HuH-7.5 (cell line): ENCODE data around the gene GOLGA8Q.
"Not testable (repeated sequence)": the region's sequence is repeated elsewhere in the genome, so short reads cannot be mapped to it uniquely, and the experiment has no call there.

Experiments
- DNase-seq: peaks from one replicate; pipeline ENCODE4 v3.0.0; 2011; ENCODE audit warnings: low spot score

The GOLGA8Q gene, protein sequence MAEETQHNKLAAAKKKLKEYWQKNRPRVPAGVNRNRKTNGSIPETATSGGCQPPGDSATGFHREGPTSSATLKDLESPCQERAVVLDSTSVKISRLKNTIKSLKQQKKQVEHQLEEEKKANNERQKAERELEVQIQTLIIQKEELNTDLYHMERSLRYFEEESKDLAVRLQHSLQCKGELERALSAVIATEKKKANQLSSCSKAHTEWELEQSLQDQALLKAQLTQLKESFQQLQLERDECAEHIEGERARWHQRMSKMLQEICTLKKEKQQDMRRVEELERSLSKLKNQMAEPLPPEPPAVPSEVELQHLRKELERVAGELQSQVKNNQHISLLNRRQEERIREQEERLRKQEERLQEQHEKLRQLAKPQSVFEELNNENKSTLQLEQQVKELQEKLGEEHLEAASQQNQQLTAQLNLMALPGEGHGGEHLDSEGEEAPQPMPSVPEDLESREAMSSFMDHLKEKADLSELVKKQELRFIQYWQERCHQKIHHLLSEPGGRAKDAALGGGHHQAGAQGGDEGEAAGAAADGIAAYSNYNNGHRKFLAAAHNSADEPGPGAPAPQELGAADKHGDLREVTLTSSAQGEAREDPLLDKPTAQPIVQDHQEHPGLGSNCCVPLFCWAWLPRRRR

DNA sequence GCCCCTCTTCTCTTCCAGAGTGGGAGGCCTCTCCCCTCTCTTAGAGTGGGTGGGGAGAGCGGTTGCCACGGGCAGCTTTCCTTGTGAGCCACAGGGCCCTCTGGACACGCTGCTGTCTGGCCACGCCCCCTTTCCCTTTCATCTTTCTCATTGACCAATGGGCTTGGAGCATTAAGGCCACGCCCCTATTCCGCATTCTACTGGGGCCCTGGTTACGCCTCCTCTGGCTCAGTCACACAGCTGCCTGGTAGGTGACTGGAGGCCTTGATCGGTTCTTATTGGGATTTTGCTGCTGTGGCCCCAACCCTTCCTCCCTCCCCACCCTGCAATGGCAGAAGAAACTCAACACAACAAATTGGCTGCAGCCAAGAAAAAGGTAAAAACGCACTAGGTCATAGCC is at the start of gene GOLGA8Q:
Gene GOLGA8Q, plus strand, starts transcription at position 301 of the 400 bp plus-strand sequence. Its CDS starts 28 bp downstream, at position 329.
- DNase-seq: not testable (repeated sequence)

DNA sequence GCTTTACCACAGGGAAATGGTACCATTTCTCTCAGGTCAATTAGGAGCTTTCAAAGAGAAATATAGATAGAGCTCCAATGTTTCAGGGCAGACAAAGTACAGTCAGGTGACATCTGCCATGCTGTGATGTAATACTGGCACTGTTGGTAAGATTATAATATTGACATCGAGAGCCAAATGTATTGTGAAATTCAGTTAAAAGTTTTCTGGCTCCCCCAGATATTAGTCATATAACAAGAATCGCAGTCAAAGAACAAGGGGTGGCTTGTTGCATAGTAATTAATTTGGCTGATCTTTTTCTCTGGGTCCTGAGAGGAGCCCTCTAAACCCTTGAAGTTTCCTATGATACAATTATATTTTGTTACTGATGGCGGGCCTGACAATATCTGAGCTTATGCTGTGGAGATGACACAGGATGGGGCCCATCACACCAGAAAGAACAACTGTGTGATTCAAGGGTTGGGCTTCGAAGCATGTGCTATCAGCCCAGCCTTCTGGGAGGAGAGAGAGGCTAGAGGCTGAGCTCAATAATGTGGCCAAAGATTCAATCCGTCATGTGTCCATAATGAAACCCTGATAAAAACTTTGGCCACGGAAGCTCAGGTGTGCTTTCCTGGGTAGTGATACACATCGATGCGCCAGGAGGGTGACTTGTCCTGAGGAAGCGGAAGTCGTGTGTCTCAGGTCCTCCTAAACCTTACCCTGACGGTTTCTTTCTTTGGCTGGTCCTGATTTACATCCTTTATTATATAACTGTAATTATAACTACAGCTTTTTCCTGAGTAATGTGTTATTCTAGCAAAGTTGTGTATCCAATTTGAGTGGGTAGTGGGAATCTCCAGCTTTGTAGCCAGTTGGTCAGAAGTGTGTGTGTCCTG is 48.7 kb upstream of the GOLGA8Q start:
- not testable (repeated sequence) for DNase-seq

DNA sequence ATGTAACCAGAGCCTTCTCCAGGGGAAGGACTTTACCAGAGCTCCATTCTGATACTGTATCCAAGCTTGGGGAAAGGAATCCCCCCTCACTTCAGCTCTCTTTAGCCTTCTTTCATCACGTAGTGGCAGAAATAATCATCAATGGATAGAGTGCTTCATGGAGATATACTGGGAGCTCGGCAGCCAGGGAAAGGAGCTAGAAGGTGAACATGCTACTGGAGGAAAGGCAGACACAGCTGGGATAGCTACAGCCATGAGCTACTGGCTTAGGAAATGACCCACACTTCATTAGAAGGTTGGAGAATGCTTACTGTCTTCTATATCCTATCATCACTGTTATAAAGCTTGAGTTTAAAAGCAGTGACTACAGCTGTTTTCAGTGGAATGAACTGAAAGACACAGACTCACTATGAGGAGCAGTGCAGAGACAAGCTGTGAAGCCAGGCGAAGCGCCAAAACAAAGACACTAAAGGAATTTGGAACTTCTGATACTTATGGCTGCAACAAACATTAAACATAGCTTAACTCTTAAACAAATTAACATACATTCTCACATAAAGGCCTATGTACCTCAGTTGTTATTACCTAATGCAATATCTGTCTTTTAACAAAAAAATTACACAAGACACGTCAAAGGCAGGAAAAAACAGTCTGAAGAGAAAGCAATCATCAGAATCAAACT is 47.5 kb upstream of the GOLGA8Q start:
- not testable (repeated sequence) for DNase-seq

DNA sequence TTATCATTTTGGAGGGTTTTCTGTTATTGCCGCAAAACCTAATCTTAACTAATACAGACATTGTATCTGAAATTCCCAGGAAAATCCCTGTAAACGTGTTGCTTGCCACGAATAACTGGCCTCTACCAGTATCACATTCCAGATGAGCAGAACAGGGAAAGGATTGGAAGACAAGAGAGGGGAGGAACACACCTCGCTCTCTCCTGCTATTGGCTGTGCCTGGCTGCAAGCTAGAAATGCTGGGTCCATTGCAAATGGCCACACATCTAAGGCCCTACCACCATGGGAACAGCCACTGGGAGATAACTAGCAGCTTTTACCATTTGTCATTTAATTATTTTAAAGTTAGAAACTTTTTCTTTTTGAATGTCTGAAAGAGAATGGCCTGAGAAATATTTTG is 37.3 kb upstream of the GOLGA8Q start:
- not testable (repeated sequence) for DNase-seq

DNA sequence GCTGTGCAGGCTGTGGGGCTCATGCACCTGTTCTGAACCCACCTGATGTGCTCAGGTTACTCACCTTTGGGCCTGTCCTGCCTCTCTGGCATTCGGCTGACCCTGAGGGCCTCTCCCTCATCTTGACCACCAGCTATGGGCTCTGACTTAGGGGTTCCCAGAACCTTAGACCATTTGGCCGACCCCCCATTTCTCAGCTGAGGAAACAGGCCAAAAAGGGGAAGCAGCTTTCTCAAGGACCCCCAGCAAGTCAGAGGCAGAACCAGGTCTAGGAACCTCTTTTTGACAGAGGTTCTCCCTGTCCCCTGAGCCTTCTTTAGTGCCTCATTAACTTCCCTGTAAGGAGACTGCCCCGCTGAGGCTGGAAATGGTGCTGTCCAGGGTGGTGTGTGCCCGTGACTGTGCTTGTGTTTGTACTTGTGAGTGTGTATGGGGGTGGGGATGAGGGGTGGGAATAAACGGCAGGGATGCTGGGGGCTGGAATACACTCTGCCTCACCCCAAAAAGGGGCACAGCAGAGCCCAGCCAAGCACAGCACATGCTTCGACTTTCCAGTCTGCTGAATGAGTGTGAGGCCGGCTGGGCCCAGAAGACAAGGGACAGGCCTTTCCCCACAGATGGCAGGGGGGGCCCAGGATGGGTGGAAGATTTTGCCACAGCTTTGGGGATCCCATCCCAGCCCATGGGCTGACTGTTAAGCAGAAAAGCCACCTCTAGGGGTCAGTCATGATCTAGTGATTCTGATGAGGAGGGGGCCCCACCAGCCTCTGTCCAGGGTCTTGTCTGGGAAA is 28.2 kb upstream of the GOLGA8Q start:
- DNase-seq: not testable (repeated sequence)

DNA sequence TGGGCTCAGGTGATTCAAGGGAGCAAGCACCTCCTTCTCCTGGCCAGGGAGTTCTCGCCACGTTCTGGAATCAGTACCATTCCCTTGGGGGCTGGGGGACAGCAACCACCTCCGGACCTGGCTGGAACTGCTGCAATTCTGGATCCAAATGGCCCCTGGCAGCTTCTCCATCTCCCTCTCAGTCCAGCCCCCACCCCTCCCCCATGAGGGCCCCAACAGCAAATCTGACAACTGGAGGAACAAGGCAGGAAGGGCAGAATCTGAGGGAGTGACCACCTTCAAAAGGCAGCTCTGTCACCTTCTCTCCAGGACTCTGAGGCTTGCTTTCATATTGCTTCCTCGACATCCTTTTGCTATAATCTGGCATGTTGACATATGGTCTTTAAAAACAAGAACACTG is 25.9 kb upstream of the GOLGA8Q start:
- not testable (repeated sequence) for DNase-seq

DNA sequence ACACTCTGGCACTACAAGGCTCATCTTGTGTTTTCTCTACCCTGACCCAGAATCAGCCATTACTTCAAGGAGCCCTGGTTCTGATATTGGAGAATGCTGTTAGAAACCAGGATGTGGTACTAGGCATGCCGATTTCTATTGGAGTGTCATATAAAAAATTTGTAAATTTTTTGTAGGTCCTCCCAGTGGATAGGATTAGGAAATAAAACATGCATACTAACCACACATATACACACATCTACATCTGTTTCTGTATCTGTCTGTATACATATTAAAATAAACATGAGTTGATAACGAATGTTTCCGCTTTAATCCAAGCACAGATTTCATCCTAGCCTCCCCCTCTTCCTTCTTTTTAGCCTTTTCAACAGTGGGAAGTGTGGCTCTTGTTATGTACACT is 22.8 kb upstream of the GOLGA8Q start:
- not testable (repeated sequence) for DNase-seq

DNA sequence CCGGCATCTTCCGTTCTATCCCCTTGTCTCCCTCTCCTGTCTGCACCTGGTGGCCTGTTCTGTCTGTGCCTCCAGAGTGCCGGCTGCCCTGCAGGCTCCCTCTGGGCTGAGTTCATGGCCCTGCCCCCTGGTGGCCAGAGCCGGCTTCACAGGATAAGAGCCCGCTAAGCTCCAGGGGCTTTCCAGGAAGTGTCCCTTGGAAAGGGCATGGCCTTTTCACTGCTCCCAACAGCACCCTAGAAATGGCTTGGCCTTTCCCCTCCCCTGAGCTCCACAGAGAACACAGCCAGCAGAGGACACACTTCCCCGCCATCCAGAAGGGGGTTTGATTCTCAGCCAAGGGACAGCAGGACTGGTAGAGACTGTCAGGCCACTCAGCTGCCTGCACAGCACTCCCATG is 15.1 kb downstream of the GOLGA8Q start:
- not testable (repeated sequence) for DNase-seq

DNA sequence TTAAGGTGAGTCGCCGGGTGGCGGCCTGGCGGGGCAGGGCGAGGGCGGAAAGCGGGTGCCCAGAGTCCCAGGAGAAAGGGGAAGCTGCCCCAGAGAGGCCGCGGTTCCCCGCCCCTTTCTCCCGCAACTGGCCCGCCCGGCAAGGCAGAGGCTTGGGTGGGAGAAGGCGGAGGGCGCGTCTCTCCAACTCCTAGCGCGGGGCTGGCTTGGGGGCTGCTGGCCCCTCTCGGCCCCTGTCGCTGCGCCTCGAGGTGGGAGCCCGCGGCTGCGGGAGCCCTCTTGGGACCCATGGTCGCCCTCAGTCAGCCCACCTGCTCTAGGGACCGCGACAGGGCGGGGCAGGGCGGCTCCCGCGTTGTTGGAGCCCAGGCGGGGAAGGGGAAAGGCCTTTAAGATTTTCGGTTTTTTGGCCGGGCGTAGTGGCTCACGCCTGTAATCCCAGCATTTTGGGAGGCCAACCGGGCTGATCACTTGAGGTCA is 21.2 kb downstream of the GOLGA8Q start:
- DNase-seq: not testable (repeated sequence)

DNA sequence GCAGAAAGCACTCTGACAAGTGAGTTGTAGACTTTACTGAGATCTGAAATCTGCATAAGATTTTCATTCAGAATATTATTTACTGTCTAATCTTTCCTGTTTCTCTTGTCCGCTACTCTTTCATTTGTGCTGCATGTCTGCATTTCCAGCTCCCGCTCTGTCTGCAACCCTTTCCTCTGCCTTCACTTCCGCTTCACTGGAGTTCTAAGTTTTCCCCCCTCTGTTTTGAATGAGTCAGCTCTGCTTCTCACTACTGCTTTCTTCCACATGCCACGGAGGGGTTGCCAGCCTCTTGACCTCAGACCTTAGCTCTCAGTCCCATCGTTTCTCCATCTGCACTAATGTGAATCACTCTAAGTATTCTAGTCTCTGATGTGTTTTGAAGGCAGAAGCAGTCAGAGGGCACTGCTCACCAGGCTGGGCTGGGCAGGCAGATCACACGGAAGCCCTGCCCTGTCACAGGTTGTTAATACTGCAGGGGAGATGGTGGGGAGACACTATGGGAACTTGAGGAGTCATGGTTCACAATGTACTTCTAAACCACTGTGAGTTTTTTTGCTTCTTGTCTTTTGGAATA is 27.6 kb downstream of the GOLGA8Q start:
- not testable (repeated sequence) for DNase-seq

DNA sequence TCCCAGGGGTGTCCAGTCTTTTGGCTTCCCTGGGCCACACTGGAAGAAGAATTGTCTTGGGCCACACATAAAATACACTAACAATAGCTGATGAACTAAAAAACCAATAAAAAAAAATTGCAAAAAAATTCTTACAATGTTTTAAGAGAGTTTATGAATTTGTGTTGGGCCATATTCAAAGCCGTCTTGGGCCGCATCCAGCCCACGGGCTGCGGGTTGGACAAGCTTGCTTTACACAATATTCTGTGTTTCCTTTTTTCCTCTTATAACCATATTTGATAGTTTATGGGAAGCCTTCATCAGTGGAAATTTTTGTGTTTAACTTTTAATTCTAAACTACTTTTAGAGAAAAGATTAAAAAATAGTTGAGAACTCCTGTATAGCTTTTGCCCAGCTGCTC is 28.9 kb downstream of the GOLGA8Q start:
- DNase-seq: not testable (repeated sequence)

DNA sequence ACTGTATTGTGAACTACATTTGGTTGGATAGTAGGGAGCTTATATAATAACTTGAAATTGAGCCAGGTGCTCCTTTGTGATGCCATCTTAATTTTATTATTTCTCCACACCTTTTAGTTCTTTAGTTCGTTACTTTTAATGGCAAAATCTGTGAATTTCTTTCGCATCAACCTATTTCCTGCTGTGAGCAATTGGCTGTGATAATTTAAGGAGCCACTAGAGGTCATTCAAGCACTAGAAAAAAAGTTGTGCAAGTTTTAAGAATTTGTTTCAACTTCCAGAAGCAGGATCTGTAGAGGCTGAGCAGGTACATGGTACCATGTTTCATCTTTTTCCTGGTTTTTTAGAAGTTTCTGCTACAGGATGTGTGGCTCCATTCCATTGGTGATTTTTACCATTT is 47.1 kb downstream of the GOLGA8Q start:
- DNase-seq: not testable (repeated sequence)

DNA sequence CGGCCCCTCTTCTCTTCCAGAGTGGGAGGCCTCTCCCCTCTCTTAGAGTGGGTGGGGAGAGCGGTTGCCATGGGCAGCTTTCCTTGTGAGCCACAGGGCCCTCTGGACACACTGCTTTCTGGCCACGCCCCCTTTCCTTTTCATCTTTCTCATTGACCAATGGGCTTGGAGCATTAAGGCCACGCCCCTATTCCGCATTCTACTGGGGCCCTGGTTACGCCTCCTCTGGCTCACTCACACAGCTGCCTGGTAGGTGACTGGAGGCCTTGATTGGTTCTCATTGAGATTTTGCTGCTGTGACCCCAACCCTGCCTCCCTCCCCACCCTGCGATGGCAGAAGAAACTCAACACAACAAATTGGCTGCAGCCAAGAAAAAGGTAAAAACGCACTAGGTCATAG is 51.9 kb downstream of the GOLGA8Q start, which contains the start of gene GOLGA8H:
Gene GOLGA8H, plus strand, starts transcription at position 233 of the 400 bp plus-strand sequence. Its CDS starts 98 bp downstream, at position 331.
- not testable (repeated sequence) for DNase-seq
